GM23338 (cell line): ENCODE measurements around the gene SRGAP1. TPM values are rescaled to one million over a fixed set of nuclear protein-coding genes. Genes with fewer than 3 reads are reported as not detected.

Experiments
- ATAC-seq: fragments of 200-7000 bp; cut with Tn5 transposase; 3 replicates; pipeline ENCODE4 v1.9.1; 2020
- DNase-seq: peaks from one replicate; pipeline ENCODE4 v3.0.0-alpha.2; 2015; ENCODE audit warnings: low spot score
- H2AFZ ChIP-seq: fragments of 200-600 bp; sonication (generic); 2 replicates; pipeline ENCODE4 v1.8.0; 2016; ENCODE audit warnings: antibody characterized with exemption, mild to moderate bottlenecking, moderate library complexity
- H3F3A ChIP-seq: fragments of 200-600 bp; sonication (generic); replicated peaks from 2 replicates; pipeline ENCODE4 v1.8.0; 2017; ENCODE audit warnings: antibody characterized with exemption, mixed run types, low read depth
- H3K27ac ChIP-seq: fragments of 200-600 bp; sonication (generic); 2 replicates; pipeline ENCODE4 v1.6.1; 2016; ENCODE audit warnings: low read depth
- H3K27me3 ChIP-seq: fragments of 200-600 bp; sonication (generic); 2 replicates; pipeline ENCODE4 v1.8.0; 2016; ENCODE audit warnings: mild to moderate bottlenecking, mixed run types, moderate library complexity; ENCODE audit not compliant: insufficient read depth
- H3K36me3 ChIP-seq: fragments of 200-600 bp; sonication (generic); 2 replicates; pipeline ENCODE4 v1.8.0; 2016; ENCODE audit warnings: mild to moderate bottlenecking; ENCODE audit not compliant: insufficient read depth
- H3K4me1 ChIP-seq: fragments of 200-600 bp; sonication (generic); 2 replicates; pipeline ENCODE4 v1.8.0; 2016; ENCODE audit warnings: mild to moderate bottlenecking, moderate library complexity; ENCODE audit not compliant: insufficient read depth
- H3K4me2 ChIP-seq: fragments of 200-600 bp; sonication (generic); 2 replicates; pipeline ENCODE4 v1.7.1; 2017; ENCODE audit warnings: mixed run types
- H3K4me3 ChIP-seq: fragments of 200-600 bp; sonication (generic); 2 replicates; pipeline ENCODE4 v1.6.1; 2016; ENCODE audit warnings: mixed run types
- H3K79me2 ChIP-seq: fragments of 200-600 bp; sonication (generic); replicated peaks from 2 replicates; pipeline ENCODE4 v1.8.0; 2017; ENCODE audit warnings: mild to moderate bottlenecking; ENCODE audit not compliant: insufficient read depth
- H3K9me2 ChIP-seq: fragments of 200-600 bp; sonication (generic); 2 replicates; pipeline ENCODE4 v1.8.0; 2017; ENCODE audit not compliant: insufficient read depth
- H4K20me1 ChIP-seq: fragments of 200-600 bp; sonication (generic); replicated peaks from 2 replicates; pipeline ENCODE4 v1.8.0; 2017; ENCODE audit warnings: mild to moderate bottlenecking; ENCODE audit not compliant: insufficient read depth
- H3K27ac Mint-ChIP-seq: 2 replicates; pipeline ENCODE4 v1.8.0; 2020; ENCODE audit warnings: inconsistent platforms, mild to moderate bottlenecking, moderate library complexity, mixed read lengths
- H3K27me3 Mint-ChIP-seq: 3 replicates; pipeline ENCODE4 v1.8.0; 2022; ENCODE audit warnings: low read depth, mild to moderate bottlenecking, moderate library complexity, mixed read lengths, inconsistent platforms; ENCODE audit not compliant: insufficient read depth, poor library complexity
- H3K36me3 Mint-ChIP-seq: 3 replicates; pipeline ENCODE4 v1.8.0; 2021; ENCODE audit warnings: low read depth, mild to moderate bottlenecking, inconsistent platforms, moderate library complexity, mixed read lengths
- H3K4me1 Mint-ChIP-seq: 3 replicates; pipeline ENCODE4 v1.8.0; 2020; ENCODE audit warnings: mild to moderate bottlenecking, inconsistent platforms, mixed read lengths
- H3K4me3 Mint-ChIP-seq: 3 replicates; pipeline ENCODE4 v1.8.0; 2021; ENCODE audit warnings: moderate library complexity, mild to moderate bottlenecking, inconsistent platforms, mixed read lengths
- H3K9me3 Mint-ChIP-seq: 3 replicates; pipeline ENCODE4 v1.8.0; 2020; ENCODE audit warnings: moderate library complexity, mild to moderate bottlenecking, inconsistent platforms, mixed read lengths
- CREB1 ChIP-seq: fragments of 250-450 bp; sonication (Bioruptor Pico); IDR thresholded peaks from 2 replicates; pipeline ENCODE4 v1.5.0; 2020; ENCODE audit warnings: low read depth, mild to moderate bottlenecking, moderate library complexity
- EZH2 ChIP-seq: fragments of 200-600 bp; sonication (generic); IDR thresholded peaks from one replicate; pipeline ENCODE4 v1.8.0; 2017; ENCODE audit warnings: antibody characterized with exemption, mild to moderate bottlenecking, low read depth; ENCODE audit not compliant: unreplicated experiment
- EZH2phosphoT487 ChIP-seq: fragments of 200-600 bp; sonication (generic); IDR thresholded peaks from one replicate; pipeline ENCODE4 v1.8.1; 2018; ENCODE audit warnings: antibody characterized with exemption; ENCODE audit not compliant: unreplicated experiment
- NANOG ChIP-seq: IDR thresholded peaks from 2 replicates; pipeline ENCODE4 v1.6.1; 2016; ENCODE audit warnings: antibody characterized with exemption, borderline replicate concordance
- POLR2AphosphoS5 ChIP-seq: IDR thresholded peaks from 2 replicates; pipeline ENCODE4 v1.6.1; 2016; ENCODE audit warnings: antibody characterized with exemption, low read depth
- STAT1 ChIP-seq: IDR thresholded peaks from one replicate; pipeline ENCODE4 v1.6.1; 2016; ENCODE audit warnings: antibody characterized with exemption; ENCODE audit not compliant: unreplicated experiment
- ZNF114 ChIP-seq: fragments of 250-450 bp; sonication (Bioruptor Pico); IDR thresholded peaks from 2 replicates; pipeline ENCODE4 v1.5.0; 2020; ENCODE audit warnings: mild to moderate bottlenecking, moderate library complexity
- ZNF331 ChIP-seq: fragments of 250-450 bp; sonication (Bioruptor Pico); IDR thresholded peaks from 2 replicates; pipeline ENCODE4 v1.5.0; 2020; ENCODE audit warnings: low read depth, mild to moderate bottlenecking, moderate library complexity
- polyA plus RNA-seq: library from polyadenylated mRNA; unstranded; fragments of >200 nt; fragmentation: Nextera tagmentation; extraction: Ambion mirVana; gene quantifications from 2 replicates; pipeline ENCODE4 v1.2.1, GENCODE V29; 2016
- total RNA-seq: library from RNA; depleted of rRNA; stranded (reverse); fragments of >200 nt; shearing (Covaris generic); gene quantifications from 2 replicates; pipeline ENCODE4 v1.2.3, GENCODE V29; 2014
- TF ChIP-seq, protein P1 (sequence below): IDR thresholded peaks from 2 replicates; pipeline ENCODE4 v1.6.1; 2016; ENCODE audit warnings: antibody characterized with exemption
- TF ChIP-seq, protein P2 (sequence below), 2 experiments: fragments of 200-600 bp in 1 of 2; sonication (generic) in 1 of 2; conservative IDR thresholded peaks; 2 replicates each; pipeline versions ENCODE4 v1.5.1 to v1.6.1; 2016 to 2017; ENCODE audit warnings: antibody characterized with exemption in 2 of 2, low read depth in 2 of 2, mild to moderate bottlenecking in 2 of 2, moderate library complexity in 1 of 2
- TF ChIP-seq, protein P3 (sequence below): fragments of 250-450 bp; sonication (Bioruptor Pico); IDR thresholded peaks from 2 replicates; pipeline ENCODE4 v1.5.0; 2020; ENCODE audit warnings: mild to moderate bottlenecking, moderate library complexity
- TF ChIP-seq, protein P4 (sequence below): IDR thresholded peaks from one replicate; pipeline ENCODE4 v1.6.1; 2018; ENCODE audit warnings: antibody characterized with exemption; ENCODE audit not compliant: unreplicated experiment

Gene SRGAP1
- total and polyA plus RNA-seq, 2 experiments from 2014 or later: 6.1 to 8.1 TPM

DNA sequence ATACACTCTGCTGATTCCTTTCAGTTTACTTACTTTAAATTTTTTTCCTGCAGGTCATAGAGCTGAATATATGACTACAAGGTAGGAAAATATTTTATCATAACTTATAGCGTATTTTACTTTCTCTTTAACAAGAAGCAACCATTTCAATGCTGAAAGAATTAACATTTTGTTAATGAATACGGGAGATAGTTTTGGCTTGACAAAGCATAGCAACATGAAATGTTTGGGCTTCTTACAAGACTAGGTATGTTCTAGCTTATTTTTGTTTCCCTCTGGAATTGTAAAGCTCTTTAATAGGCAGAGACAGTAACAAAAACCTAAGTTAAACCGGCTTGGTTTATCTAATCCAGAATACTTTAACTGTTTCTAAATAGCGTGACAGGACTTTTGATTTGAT is 242.4 kb downstream of the SRGAP1 start (continued):
- TF ChIP-seq, protein P1, sequence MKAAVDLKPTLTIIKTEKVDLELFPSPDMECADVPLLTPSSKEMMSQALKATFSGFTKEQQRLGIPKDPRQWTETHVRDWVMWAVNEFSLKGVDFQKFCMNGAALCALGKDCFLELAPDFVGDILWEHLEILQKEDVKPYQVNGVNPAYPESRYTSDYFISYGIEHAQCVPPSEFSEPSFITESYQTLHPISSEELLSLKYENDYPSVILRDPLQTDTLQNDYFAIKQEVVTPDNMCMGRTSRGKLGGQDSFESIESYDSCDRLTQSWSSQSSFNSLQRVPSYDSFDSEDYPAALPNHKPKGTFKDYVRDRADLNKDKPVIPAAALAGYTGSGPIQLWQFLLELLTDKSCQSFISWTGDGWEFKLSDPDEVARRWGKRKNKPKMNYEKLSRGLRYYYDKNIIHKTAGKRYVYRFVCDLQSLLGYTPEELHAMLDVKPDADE: no peak
- TF ChIP-seq CREB1 (CRISPR knock-in tag): no peak

DNA sequence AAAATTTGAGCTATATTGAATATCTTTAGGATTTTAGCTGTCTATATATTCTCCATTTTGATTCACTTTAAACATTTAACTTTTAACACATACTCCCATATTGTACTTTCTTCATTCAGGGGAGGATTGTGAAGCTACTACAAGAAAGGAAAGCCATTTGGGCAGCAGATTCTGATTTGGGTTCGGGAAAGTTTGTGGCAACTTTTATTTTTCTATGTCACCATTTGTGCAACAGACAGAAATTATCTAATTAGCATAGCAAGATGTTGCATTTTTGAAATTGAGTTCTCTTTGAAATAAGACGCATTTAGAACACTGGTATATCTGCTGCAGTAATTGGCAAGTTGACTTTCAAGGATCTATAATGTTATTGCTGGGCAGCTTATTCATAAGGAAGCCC is 243.3 kb downstream of the SRGAP1 start:
- Histone ChIP-seq H3K9me2 (no peaks in the 10 kb centered on the region), H3K4me2 (no peak overlapping the region), H4K20me1 (no peaks in the 10 kb centered on the region), H3K27ac (no peak overlapping the region), H3K4me3 (no peak overlapping the region), H3K4me1 (peaks cover 12% of the 10 kb centered on the region; the same call in 1 of the 2 replicates), H3F3A (no peaks in the 10 kb centered on the region), H2AFZ (no peak overlapping the region), H3K27me3 (no peaks in the 10 kb centered on the region), H3K79me2 (no peaks in the 10 kb centered on the region), H3K36me3 (no peaks in the 10 kb centered on the region)
- Mint-ChIP-seq H3K36me3 (no peaks in the 10 kb centered on the region; the same call in 2 of the 3 replicates), H3K4me1 (peaks cover 22% of the 10 kb centered on the region), H3K9me3 (no peaks in the 10 kb centered on the region), H3K27me3 (peaks cover 2% of the 10 kb centered on the region), H3K4me3 (no peak overlapping the region), H3K27ac (no peak overlapping the region)
- DNase-seq (no peak), ATAC-seq (no peak)
- TF ChIP-seq, protein P2, sequence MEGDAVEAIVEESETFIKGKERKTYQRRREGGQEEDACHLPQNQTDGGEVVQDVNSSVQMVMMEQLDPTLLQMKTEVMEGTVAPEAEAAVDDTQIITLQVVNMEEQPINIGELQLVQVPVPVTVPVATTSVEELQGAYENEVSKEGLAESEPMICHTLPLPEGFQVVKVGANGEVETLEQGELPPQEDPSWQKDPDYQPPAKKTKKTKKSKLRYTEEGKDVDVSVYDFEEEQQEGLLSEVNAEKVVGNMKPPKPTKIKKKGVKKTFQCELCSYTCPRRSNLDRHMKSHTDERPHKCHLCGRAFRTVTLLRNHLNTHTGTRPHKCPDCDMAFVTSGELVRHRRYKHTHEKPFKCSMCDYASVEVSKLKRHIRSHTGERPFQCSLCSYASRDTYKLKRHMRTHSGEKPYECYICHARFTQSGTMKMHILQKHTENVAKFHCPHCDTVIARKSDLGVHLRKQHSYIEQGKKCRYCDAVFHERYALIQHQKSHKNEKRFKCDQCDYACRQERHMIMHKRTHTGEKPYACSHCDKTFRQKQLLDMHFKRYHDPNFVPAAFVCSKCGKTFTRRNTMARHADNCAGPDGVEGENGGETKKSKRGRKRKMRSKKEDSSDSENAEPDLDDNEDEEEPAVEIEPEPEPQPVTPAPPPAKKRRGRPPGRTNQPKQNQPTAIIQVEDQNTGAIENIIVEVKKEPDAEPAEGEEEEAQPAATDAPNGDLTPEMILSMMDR (conservative IDR thresholded peaks at IDR 0.05; ENCODE audit: low read depth in 2 of 2): no peak
- TF ChIP-seq, protein P3, sequence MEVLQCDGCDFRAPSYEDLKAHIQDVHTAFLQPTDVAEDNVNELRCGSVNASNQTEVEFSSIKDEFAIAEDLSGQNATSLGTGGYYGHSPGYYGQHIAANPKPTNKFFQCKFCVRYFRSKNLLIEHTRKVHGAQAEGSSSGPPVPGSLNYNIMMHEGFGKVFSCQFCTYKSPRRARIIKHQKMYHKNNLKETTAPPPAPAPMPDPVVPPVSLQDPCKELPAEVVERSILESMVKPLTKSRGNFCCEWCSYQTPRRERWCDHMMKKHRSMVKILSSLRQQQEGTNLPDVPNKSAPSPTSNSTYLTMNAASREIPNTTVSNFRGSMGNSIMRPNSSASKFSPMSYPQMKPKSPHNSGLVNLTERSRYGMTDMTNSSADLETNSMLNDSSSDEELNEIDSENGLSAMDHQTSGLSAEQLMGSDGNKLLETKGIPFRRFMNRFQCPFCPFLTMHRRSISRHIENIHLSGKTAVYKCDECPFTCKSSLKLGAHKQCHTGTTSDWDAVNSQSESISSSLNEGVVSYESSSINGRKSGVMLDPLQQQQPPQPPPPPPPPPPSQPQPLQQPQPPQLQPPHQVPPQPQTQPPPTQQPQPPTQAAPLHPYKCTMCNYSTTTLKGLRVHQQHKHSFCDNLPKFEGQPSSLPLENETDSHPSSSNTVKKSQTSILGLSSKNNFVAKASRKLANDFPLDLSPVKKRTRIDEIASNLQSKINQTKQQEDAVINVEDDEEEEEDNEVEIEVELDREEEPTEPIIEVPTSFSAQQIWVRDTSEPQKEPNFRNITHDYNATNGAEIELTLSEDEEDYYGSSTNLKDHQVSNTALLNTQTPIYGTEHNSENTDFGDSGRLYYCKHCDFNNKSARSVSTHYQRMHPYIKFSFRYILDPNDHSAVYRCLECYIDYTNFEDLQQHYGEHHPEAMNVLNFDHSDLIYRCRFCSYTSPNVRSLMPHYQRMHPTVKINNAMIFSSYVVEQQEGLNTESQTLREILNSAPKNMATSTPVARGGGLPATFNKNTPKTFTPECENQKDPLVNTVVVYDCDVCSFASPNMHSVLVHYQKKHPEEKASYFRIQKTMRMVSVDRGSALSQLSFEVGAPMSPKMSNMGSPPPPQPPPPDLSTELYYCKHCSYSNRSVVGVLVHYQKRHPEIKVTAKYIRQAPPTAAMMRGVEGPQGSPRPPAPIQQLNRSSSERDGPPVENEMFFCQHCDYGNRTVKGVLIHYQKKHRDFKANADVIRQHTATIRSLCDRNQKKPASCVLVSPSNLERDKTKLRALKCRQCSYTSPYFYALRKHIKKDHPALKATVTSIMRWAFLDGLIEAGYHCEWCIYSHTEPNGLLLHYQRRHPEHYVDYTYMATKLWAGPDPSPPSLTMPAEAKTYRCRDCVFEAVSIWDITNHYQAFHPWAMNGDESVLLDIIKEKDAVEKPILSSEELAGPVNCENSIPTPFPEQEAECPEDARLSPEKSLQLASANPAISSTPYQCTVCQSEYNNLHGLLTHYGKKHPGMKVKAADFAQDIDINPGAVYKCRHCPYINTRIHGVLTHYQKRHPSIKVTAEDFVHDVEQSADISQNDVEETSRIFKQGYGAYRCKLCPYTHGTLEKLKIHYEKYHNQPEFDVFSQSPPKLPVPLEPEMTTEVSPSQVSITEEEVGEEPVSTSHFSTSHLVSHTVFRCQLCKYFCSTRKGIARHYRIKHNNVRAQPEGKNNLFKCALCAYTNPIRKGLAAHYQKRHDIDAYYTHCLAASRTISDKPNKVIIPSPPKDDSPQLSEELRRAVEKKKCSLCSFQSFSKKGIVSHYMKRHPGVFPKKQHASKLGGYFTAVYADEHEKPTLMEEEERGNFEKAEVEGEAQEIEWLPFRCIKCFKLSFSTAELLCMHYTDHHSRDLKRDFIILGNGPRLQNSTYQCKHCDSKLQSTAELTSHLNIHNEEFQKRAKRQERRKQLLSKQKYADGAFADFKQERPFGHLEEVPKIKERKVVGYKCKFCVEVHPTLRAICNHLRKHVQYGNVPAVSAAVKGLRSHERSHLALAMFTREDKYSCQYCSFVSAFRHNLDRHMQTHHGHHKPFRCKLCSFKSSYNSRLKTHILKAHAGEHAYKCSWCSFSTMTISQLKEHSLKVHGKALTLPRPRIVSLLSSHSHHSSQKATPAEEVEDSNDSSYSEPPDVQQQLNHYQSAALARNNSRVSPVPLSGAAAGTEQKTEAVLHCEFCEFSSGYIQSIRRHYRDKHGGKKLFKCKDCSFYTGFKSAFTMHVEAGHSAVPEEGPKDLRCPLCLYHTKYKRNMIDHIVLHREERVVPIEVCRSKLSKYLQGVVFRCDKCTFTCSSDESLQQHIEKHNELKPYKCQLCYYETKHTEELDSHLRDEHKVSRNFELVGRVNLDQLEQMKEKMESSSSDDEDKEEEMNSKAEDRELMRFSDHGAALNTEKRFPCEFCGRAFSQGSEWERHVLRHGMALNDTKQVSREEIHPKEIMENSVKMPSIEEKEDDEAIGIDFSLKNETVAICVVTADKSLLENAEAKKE (CRISPR knock-in tag): no peak
- TF ChIP-seq CREB1 (CRISPR knock-in tag) (no peak), EZH2phosphoT487 (no peak), NANOG (no peak), ZNF331 (CRISPR knock-in tag) (no peak), EZH2 (no peak), POLR2AphosphoS5 (no peak), ZNF114 (CRISPR knock-in tag) (no peak), STAT1 (no peak)
- TF ChIP-seq, protein P4, sequence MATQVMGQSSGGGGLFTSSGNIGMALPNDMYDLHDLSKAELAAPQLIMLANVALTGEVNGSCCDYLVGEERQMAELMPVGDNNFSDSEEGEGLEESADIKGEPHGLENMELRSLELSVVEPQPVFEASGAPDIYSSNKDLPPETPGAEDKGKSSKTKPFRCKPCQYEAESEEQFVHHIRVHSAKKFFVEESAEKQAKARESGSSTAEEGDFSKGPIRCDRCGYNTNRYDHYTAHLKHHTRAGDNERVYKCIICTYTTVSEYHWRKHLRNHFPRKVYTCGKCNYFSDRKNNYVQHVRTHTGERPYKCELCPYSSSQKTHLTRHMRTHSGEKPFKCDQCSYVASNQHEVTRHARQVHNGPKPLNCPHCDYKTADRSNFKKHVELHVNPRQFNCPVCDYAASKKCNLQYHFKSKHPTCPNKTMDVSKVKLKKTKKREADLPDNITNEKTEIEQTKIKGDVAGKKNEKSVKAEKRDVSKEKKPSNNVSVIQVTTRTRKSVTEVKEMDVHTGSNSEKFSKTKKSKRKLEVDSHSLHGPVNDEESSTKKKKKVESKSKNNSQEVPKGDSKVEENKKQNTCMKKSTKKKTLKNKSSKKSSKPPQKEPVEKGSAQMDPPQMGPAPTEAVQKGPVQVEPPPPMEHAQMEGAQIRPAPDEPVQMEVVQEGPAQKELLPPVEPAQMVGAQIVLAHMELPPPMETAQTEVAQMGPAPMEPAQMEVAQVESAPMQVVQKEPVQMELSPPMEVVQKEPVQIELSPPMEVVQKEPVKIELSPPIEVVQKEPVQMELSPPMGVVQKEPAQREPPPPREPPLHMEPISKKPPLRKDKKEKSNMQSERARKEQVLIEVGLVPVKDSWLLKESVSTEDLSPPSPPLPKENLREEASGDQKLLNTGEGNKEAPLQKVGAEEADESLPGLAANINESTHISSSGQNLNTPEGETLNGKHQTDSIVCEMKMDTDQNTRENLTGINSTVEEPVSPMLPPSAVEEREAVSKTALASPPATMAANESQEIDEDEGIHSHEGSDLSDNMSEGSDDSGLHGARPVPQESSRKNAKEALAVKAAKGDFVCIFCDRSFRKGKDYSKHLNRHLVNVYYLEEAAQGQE: no peak
- TF ChIP-seq, protein P1: no peak
